Measurements from ENCODE around the gene NR2E3. TPM values are rescaled to one million over a fixed set of nuclear protein-coding genes. Genes with fewer than 3 reads are reported as not detected.

NR2E3 gene
- total and polyA plus RNA-seq, 2 of the 4 experiments (the other 2 are of a cell fraction) = under 0.01 to 0.29 TPM

- Histone ChIP-seq H3K79me1 (ENCODE audit: low read depth in 1 of 2, low read length in 2 of 2) (no peaks in the 10 kb centered on the region), H3K36me3 (ENCODE audit: control insufficient read depth, insufficient read depth, low read length) (no peaks in the 10 kb centered on the region), H2AK5ac (ENCODE audit: low read depth, low read length) (peak overlapping the region; percentile 48; the same call in 1 of the 2 replicates), H4K5ac (ENCODE audit: low read depth, low read length) (no peak overlapping the region), H3K4me1 (ENCODE audit: control insufficient read depth, insufficient read depth, low read length) (peaks cover 15% of the 10 kb centered on the region), H4K20me1 (ENCODE audit: insufficient read depth, low read length) (no peaks in the 10 kb centered on the region), H3K4me2 (ENCODE audit: low read depth, low read length) (no peak overlapping the region), H3K4ac (ENCODE audit: low read depth, low read length) (no peak overlapping the region), H3K9ac (ENCODE audit: low read depth, low read length) (no peak overlapping the region), H3K27ac (ENCODE audit: insufficient read depth, low read length) (no peak overlapping the region), H3K14ac (replicated peaks; ENCODE audit: low read depth, low read length) (0 out of 2 replicates have a peak overlapping the region, but pooled peaks have one; percentile 30), H4K91ac (ENCODE audit: insufficient read depth, low read depth, low read length) (no peak overlapping the region), H2BK120ac (ENCODE audit: low read depth, low read length) (no peak overlapping the region), H2AK9ac (replicated peaks; ENCODE audit: low read depth, low read length, poor library complexity) (peak overlapping the region; percentile 67), H2BK5ac (ENCODE audit: low read depth, low read length, poor library complexity, severe bottlenecking) (no peak overlapping the region), H3K56ac (ENCODE audit: extremely low read depth, insufficient read depth, low read length) (no peak overlapping the region), H2AFZ (replicated peaks; ENCODE audit: low read length, poor library complexity) (peak overlapping the region; percentile 61), H3K9me3 (ENCODE audit: control insufficient read depth, insufficient read depth, low read length) (no peaks in the 10 kb centered on the region), H3K4me3 (ENCODE audit: insufficient read depth, low read depth, low read length) (no peak overlapping the region), H3K27me3 (ENCODE audit: control insufficient read depth, insufficient read depth, low read length) (no peaks in the 10 kb centered on the region), H3K9me1 (ENCODE audit: insufficient read depth, low read length) (peaks cover 5% of the 10 kb centered on the region; the same call in 1 of the 2 replicates), H4K8ac (ENCODE audit: low read depth in 2 of 2, low read length in 2 of 2) (0 out of 4 replicates have a peak overlapping the region, but pooled peaks of 1 of the 2 experiments have one; percentile 57), H2BK15ac (ENCODE audit: low read depth, low read length) (no peak overlapping the region), H2BK20ac (ENCODE audit: low read depth, low read length) (0 out of 2 replicates have a peak overlapping the region, but pooled peaks have one; percentile 29), H3K23ac (ENCODE audit: low read depth, low read length) (no peak overlapping the region), H3K18ac (ENCODE audit: low read depth, low read length) (no peak overlapping the region)
- CTCF ChIA-PET = interaction anchor here (1.6 kb wide), 1 partner anchor 55 kb away, joined by 5 read pairs; no protein-coding TSS in a partner anchor
- WGBS, 2 experiments (ENCODE audit: extremely low coverage in 2 of 2, insufficient read length in 1 of 2) = 77% methylated on average over 4 of the region's 15 CpGs; no CpG with 5 or more reads in 1 of the 2 experiments
- intact Hi-C loops (cut with micrococcal nuclease) (loop anchor here (10.0 kb wide), 1 partner anchor 912 kb away; the partner anchor contains the start of genes LRRC49 and THAP10), in situ Hi-C loops (cut with MboI; ENCODE audit: low sequenced_read_pairs) (loop anchor here (5.0 to 10.0 kb wide), 3 partner anchors 360 to 832 kb away; no protein-coding TSS in a partner anchor), dilution Hi-C loops (cut with HindIII; ENCODE audit: low sequenced_read_pairs, unreplicated experiment) (no loop called here)
- POLR2A ChIA-PET (ENCODE audit: unreplicated experiment) = no interaction called here
- ATAC-seq (ENCODE audit: low read depth) (peak; percentile 36), DNase-seq (no peak)
- no peak for TF ChIP-seq MAZ (IDR thresholded peaks at IDR 0.05; ENCODE audit: borderline replicate concordance, low read depth, low read length)
- no peak for TF ChIP-seq RCOR1 (IDR thresholded peaks at IDR 0.05; ENCODE audit: insufficient replicate concordance, low read length)
- TF ChIP-seq POLR2A (IDR thresholded peaks at IDR 0.05; ENCODE audit: low read depth, low read length) = no peak
- no peak for TF ChIP-seq MAFK (IDR thresholded peaks at IDR 0.05; ENCODE audit: low read depth, low read length)
- no peak for TF ChIP-seq CHD1 (IDR thresholded peaks at IDR 0.05; ENCODE audit: low read depth, low read length)
- TF ChIP-seq CTCF (conservative IDR thresholded peaks at IDR 0.05; ENCODE audit: low read depth, low read length) = no peak
- TF ChIP-seq FOS (IDR thresholded peaks at IDR 0.05; ENCODE audit: low read depth, low read length) = no peak
- TF ChIP-seq BHLHE40 (IDR thresholded peaks at IDR 0.05; ENCODE audit: low read depth, low read length) = no peak
- no peak for TF ChIP-seq CEBPB (IDR thresholded peaks at IDR 0.05; ENCODE audit: low read depth, low read length)
- TF ChIP-seq NFE2L2 (IDR thresholded peaks at IDR 0.05; ENCODE audit: low read depth, low read length) = no peak
- TF ChIP-seq SMC3 (IDR thresholded peaks at IDR 0.05; ENCODE audit: low read depth, low read length) = no peak
- BruUV-seq (replicated peaks) = no TSS peak
Measured at GRCh38 chr15:71807125-71807629, 3.2 kb upstream of the NR2E3 start.
